Activated T-cell treated with anti-CD3 and anti-CD28 coated beads, Interleukin-2, amount 50 U/mL, for 24 hours (primary cell): ENCODE measurements around the gene OR11L1.

Source experiments
- DNase-seq: peaks from one replicate; pipeline ENCODE4 v3.0.0-alpha.2; 2020
- H3K27ac Mint-ChIP-seq: 2 replicates; pipeline ENCODE4 v1.8.0; 2020; ENCODE audit warnings: mild to moderate bottlenecking, mixed read lengths
- H3K27me3 Mint-ChIP-seq: 2 replicates; pipeline ENCODE4 v1.8.0; 2020; ENCODE audit warnings: mixed read lengths
- H3K36me3 Mint-ChIP-seq: 2 replicates; pipeline ENCODE4 v1.8.0; 2020; ENCODE audit warnings: low read depth, mixed read lengths
- H3K4me1 Mint-ChIP-seq: 2 replicates; pipeline ENCODE4 v1.8.0; 2020; ENCODE audit warnings: low read depth, mixed read lengths
- H3K4me3 Mint-ChIP-seq: 2 replicates; pipeline ENCODE4 v1.8.0; 2020; ENCODE audit warnings: mild to moderate bottlenecking, moderate library complexity, mixed read lengths
- H3K9me3 Mint-ChIP-seq: 2 replicates; pipeline ENCODE4 v1.8.0; 2020; ENCODE audit warnings: mixed read lengths

OR11L1 gene

GRCh38 chr1:247841796-247842195, at the start of gene OR11L1:
OR11L1 (minus strand) TSS chr1:247841896; CDS start chr1:247841896, 0 bp downstream.
- no peaks in the 10 kb centered on the region for H3K27me3 Mint-ChIP-seq
- DNase-seq: no peak
- H3K4me3 Mint-ChIP-seq: no peak within 1 kb of the TSS
- no peaks in the 10 kb centered on the region for H3K36me3 Mint-ChIP-seq
- no peaks in the 10 kb centered on the region for H3K4me1 Mint-ChIP-seq
- no peaks in the 10 kb centered on the region for H3K9me3 Mint-ChIP-seq
- H3K27ac Mint-ChIP-seq: no peak within 1 kb of the TSS

GRCh38 chr1:247884797-247885413, 43.2 kb upstream of the OR11L1 start:
- Mint-ChIP-seq H3K4me3 (no peak overlapping the region), H3K27me3 (no peaks in the 10 kb centered on the region), H3K27ac (no peak overlapping the region), H3K9me3 (no peaks in the 10 kb centered on the region), H3K4me1 (peaks cover 2% of the 10 kb centered on the region), H3K36me3 (no peaks in the 10 kb centered on the region)
- DNase-seq: no peak

GRCh38 chr1:247883346-247883745, 41.6 kb upstream of the OR11L1 start:
- no peak for DNase-seq
- Mint-ChIP-seq H3K27me3 (peaks cover 5% of the 10 kb centered on the region), H3K36me3 (no peaks in the 10 kb centered on the region), H3K9me3 (no peaks in the 10 kb centered on the region), H3K4me1 (peaks cover 2% of the 10 kb centered on the region), H3K4me3 (no peak overlapping the region), H3K27ac (no peak overlapping the region)

- no peaks in the 10 kb centered on the region for H3K4me1 Mint-ChIP-seq
- H3K27me3 Mint-ChIP-seq: peaks cover 14% of the 10 kb centered on the region
- no peak overlapping the region for H3K4me3 Mint-ChIP-seq
- no peak for DNase-seq
- H3K27ac Mint-ChIP-seq: no peak overlapping the region
- peaks cover 6% of the 10 kb centered on the region for H3K9me3 Mint-ChIP-seq
- no peaks in the 10 kb centered on the region for H3K36me3 Mint-ChIP-seq
These were observed 23.7 kb upstream of the OR11L1 start for GRCh38 chr1:247865416-247865815.

- H3K36me3 Mint-ChIP-seq: no peaks in the 10 kb centered on the region
- H3K4me3 Mint-ChIP-seq: no peak overlapping the region
- no peak for DNase-seq
- H3K27me3 Mint-ChIP-seq: peaks cover 15% of the 10 kb centered on the region
- peaks cover 3% of the 10 kb centered on the region for H3K9me3 Mint-ChIP-seq
- no peak overlapping the region for H3K27ac Mint-ChIP-seq
- H3K4me1 Mint-ChIP-seq: no peaks in the 10 kb centered on the region
These were observed 22.9 kb upstream of the OR11L1 start for GRCh38 chr1:247864644-247865043.

GRCh38 chr1:247862756-247863155, 21.1 kb upstream of the OR11L1 start:
- peaks cover 28% of the 10 kb centered on the region for H3K27me3 Mint-ChIP-seq
- no peaks in the 10 kb centered on the region for H3K9me3 Mint-ChIP-seq
- H3K36me3 Mint-ChIP-seq: no peaks in the 10 kb centered on the region
- no peak overlapping the region for H3K27ac Mint-ChIP-seq
- no peak overlapping the region for H3K4me3 Mint-ChIP-seq
- no peak for DNase-seq
- H3K4me1 Mint-ChIP-seq: peaks cover 5% of the 10 kb centered on the region

- Mint-ChIP-seq H3K27ac (no peak overlapping the region), H3K4me3 (peak overlapping the region; percentile 68), H3K4me1 (peaks cover 9% of the 10 kb centered on the region), H3K27me3 (peaks cover 60% of the 10 kb centered on the region), H3K36me3 (no peaks in the 10 kb centered on the region), H3K9me3 (no peaks in the 10 kb centered on the region)
- DNase-seq: no peak
These were observed 16.4 kb upstream of the OR11L1 start for GRCh38 chr1:247857985-247858619.

- Mint-ChIP-seq H3K4me3 (peak within 1 kb of the TSS; percentile 68), H3K27me3 (peaks cover 57% of the 10 kb centered on the region), H3K4me1 (peaks cover 9% of the 10 kb centered on the region), H3K27ac (no peak within 1 kb of the TSS), H3K36me3 (no peaks in the 10 kb centered on the region), H3K9me3 (no peaks in the 10 kb centered on the region)
- peak; percentile 59 for DNase-seq
These were observed 15.6 kb upstream of the OR11L1 start, which contains the start of gene TRIM58 for GRCh38 chr1:247857069-247857984. TRIM58 (plus strand) TSS chr1:247857187; CDS start chr1:247857247, 60 bp downstream.

GRCh38 chr1:247855911-247856310, 14.2 kb upstream of the OR11L1 start:
- Mint-ChIP-seq H3K4me1 (peaks cover 9% of the 10 kb centered on the region), H3K36me3 (no peaks in the 10 kb centered on the region), H3K27ac (no peak overlapping the region), H3K4me3 (peak overlapping the region; percentile 41), H3K9me3 (no peaks in the 10 kb centered on the region), H3K27me3 (peaks cover 53% of the 10 kb centered on the region)
- DNase-seq: no peak

- no peak overlapping the region for H3K4me3 Mint-ChIP-seq
- H3K9me3 Mint-ChIP-seq: no peaks in the 10 kb centered on the region
- H3K4me1 Mint-ChIP-seq: peaks cover 9% of the 10 kb centered on the region
- H3K27ac Mint-ChIP-seq: no peak overlapping the region
- DNase-seq: no peak
- no peaks in the 10 kb centered on the region for H3K36me3 Mint-ChIP-seq
- H3K27me3 Mint-ChIP-seq: peaks cover 47% of the 10 kb centered on the region
These were observed 13.3 kb upstream of the OR11L1 start for GRCh38 chr1:247854899-247855545.

GRCh38 chr1:247849616-247850015, 7.9 kb upstream of the OR11L1 start:
- no peak for DNase-seq
- H3K27ac Mint-ChIP-seq: no peak overlapping the region
- H3K27me3 Mint-ChIP-seq: peaks cover 11% of the 10 kb centered on the region
- no peaks in the 10 kb centered on the region for H3K4me1 Mint-ChIP-seq
- no peaks in the 10 kb centered on the region for H3K36me3 Mint-ChIP-seq
- no peaks in the 10 kb centered on the region for H3K9me3 Mint-ChIP-seq
- H3K4me3 Mint-ChIP-seq: no peak overlapping the region

GRCh38 chr1:247848346-247848745, 6.7 kb upstream of the OR11L1 start:
- no peak overlapping the region for H3K4me3 Mint-ChIP-seq
- H3K4me1 Mint-ChIP-seq: no peaks in the 10 kb centered on the region
- no peaks in the 10 kb centered on the region for H3K36me3 Mint-ChIP-seq
- H3K27me3 Mint-ChIP-seq: peaks cover 4% of the 10 kb centered on the region
- DNase-seq: no peak
- no peaks in the 10 kb centered on the region for H3K9me3 Mint-ChIP-seq
- no peak overlapping the region for H3K27ac Mint-ChIP-seq

- Mint-ChIP-seq H3K36me3 (no peaks in the 10 kb centered on the region), H3K4me1 (no peaks in the 10 kb centered on the region), H3K4me3 (no peak overlapping the region), H3K27ac (no peak overlapping the region), H3K27me3 (no peaks in the 10 kb centered on the region), H3K9me3 (no peaks in the 10 kb centered on the region)
- DNase-seq: no peak
These were observed 4.0 kb upstream of the OR11L1 start for GRCh38 chr1:247845693-247846017.

GRCh38 chr1:247845011-247845692, 3.5 kb upstream of the OR11L1 start:
- Mint-ChIP-seq H3K4me1 (no peaks in the 10 kb centered on the region), H3K9me3 (no peaks in the 10 kb centered on the region), H3K27ac (no peak overlapping the region), H3K36me3 (no peaks in the 10 kb centered on the region), H3K4me3 (no peak overlapping the region), H3K27me3 (no peaks in the 10 kb centered on the region)
- no peak for DNase-seq
